GM19043 (cell line): Measurements from ENCODE around the gene DHX8.

ENCODE experiments used
- ATAC-seq: cut with Tn5 transposase; IDR thresholded peaks from one replicate; pipeline ENCODE4 v1.9.1; 2021; ENCODE audit warnings: low read depth; ENCODE audit not compliant: unreplicated experiment

DHX8 gene

GRCh38 chr17:43568506-43569082 is 84.8 kb downstream of the DHX8 start:
- ATAC-seq, result no peak

- ATAC-seq, result no peak
These were observed 86.7 kb downstream of the DHX8 start for GRCh38 chr17:43570518-43570928.

DNA sequence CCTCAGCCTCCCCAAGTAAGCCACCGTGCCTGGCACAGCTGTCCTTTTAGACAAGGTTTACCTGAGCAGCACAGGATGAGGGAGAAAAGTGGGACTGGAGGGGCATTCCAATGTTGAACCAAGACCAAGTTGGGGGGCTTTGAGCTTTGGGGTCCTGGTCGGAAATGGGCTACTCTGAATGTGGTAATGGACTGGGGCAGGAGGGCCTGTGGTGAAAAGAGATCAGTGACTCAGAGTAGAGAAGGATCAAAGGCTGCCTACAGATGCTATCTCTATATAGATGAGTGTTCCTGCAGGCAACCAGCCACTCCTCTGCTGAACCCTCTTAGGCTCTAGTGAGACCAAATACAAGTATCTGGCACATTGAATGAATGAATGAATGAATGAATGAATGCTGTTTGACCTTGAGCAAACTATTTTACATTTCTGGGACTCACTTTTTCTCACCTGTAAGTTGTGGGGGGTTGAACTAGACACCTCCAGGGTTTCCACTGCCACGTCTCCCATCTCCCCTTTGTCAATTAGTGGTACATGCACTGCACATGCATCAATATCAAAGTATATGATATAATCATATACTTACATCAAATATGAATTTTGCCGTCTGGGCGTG is 88.7 kb downstream of the DHX8 start:
- no peak for ATAC-seq

GRCh38 chr17:43573579-43574321 is 90.0 kb downstream of the DHX8 start:
- no peak for ATAC-seq

DNA sequence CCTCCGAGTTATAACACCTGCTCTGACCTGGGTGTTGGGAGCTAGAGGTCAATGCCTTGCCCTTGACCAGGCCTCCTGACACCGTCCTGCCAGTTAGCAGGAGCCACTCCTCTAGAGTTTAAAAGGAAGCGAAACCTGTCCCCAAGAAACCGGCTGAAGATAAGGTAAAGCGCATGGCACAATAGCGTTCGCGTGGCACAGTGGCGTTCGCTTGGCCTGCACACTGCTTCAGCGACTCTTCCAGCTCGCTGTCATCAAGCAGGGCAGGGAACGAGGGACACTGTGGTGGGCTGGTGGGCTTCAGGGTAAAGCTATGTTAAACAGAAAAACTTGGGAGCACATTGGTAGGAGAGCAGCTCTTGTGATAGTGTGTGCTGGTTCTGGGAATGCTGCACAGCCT is 90.6 kb downstream of the DHX8 start:
- ATAC-seq, result no peak

- ATAC-seq, result no peak
These were observed 91.2 kb downstream of the DHX8 start for GRCh38 chr17:43574896-43575525.
